HUES48 (cell line): ENCODE results near the gene PLIN4.

ENCODE experiments used
- H3K27ac ChIP-seq: one replicate; pipeline ENCODE4 v1.7.0; 2013; ENCODE audit warnings: low read depth, low read length, inconsistent platforms
- H3K27me3 ChIP-seq: 2 replicates; pipeline ENCODE4 v1.6.1; 2013; ENCODE audit warnings: mild to moderate bottlenecking, low read length; ENCODE audit not compliant: control insufficient read depth, insufficient read depth
- H3K36me3 ChIP-seq: 2 replicates; pipeline ENCODE4 v1.6.1; 2013; ENCODE audit warnings: low read length; ENCODE audit not compliant: control insufficient read depth, insufficient read depth
- H3K4me1 ChIP-seq: 2 replicates; pipeline ENCODE4 v1.6.1; 2013; ENCODE audit warnings: mild to moderate bottlenecking, low read length; ENCODE audit not compliant: control insufficient read depth, insufficient read depth
- H3K4me3 ChIP-seq: 2 replicates; pipeline ENCODE4 v1.5.1; 2013; ENCODE audit warnings: mild to moderate bottlenecking, low read depth, low read length
- H3K9ac ChIP-seq: 2 replicates; pipeline ENCODE4 v1.6.1; 2013; ENCODE audit warnings: mild to moderate bottlenecking, low read depth, low read length, moderate library complexity
- H3K9me3 ChIP-seq: 2 replicates; pipeline ENCODE4 v1.6.1; 2013; ENCODE audit warnings: low read length; ENCODE audit not compliant: control insufficient read depth, insufficient read depth

The PLIN4 gene

GRCh38 chr19:4503132-4503824 is 15.0 kb downstream of the PLIN4 start:
- Histone ChIP-seq H3K4me1 (no peaks in the 10 kb centered on the region), H3K27ac (no peak overlapping the region), H3K9me3 (no peaks in the 10 kb centered on the region), H3K4me3 (no peak overlapping the region), H3K27me3 (peaks cover 5% of the 10 kb centered on the region; the same call in 1 of the 2 replicates), H3K9ac (no peak overlapping the region), H3K36me3 (peaks cover 53% of the 10 kb centered on the region)

- H3K27ac ChIP-seq, result no peak overlapping the region
- no peak overlapping the region for H3K9ac ChIP-seq
- H3K9me3 ChIP-seq, result no peaks in the 10 kb centered on the region
- H3K4me3 ChIP-seq, result no peak overlapping the region
- no peaks in the 10 kb centered on the region for H3K27me3 ChIP-seq
- H3K4me1 ChIP-seq, result no peaks in the 10 kb centered on the region
- H3K36me3 ChIP-seq, result peaks cover 61% of the 10 kb centered on the region
Observed at GRCh38 chr19:4502282-4503131, 15.8 kb downstream of the PLIN4 start.

- H3K4me1 ChIP-seq, result no peaks in the 10 kb centered on the region
- H3K4me3 ChIP-seq, result no peak overlapping the region
- H3K36me3 ChIP-seq, result peaks cover 64% of the 10 kb centered on the region
- H3K9me3 ChIP-seq, result no peaks in the 10 kb centered on the region
- no peak overlapping the region for H3K27ac ChIP-seq
- H3K9ac ChIP-seq, result no peak overlapping the region
- H3K27me3 ChIP-seq, result no peaks in the 10 kb centered on the region
Observed at GRCh38 chr19:4501691-4502090, 16.6 kb downstream of the PLIN4 start.

- no peak overlapping the region for H3K4me3 ChIP-seq
- H3K4me1 ChIP-seq, result no peaks in the 10 kb centered on the region
- peaks cover 69% of the 10 kb centered on the region for H3K36me3 ChIP-seq
- H3K9me3 ChIP-seq, result no peaks in the 10 kb centered on the region
- no peaks in the 10 kb centered on the region for H3K27me3 ChIP-seq
- no peak overlapping the region for H3K9ac ChIP-seq
- no peak overlapping the region for H3K27ac ChIP-seq
Observed at GRCh38 chr19:4500841-4501591, 17.3 kb downstream of the PLIN4 start.

GRCh38 chr19:4499855-4500254 is 18.4 kb downstream of the PLIN4 start:
- no peak overlapping the region for H3K27ac ChIP-seq
- no peaks in the 10 kb centered on the region for H3K4me1 ChIP-seq
- H3K27me3 ChIP-seq, result no peaks in the 10 kb centered on the region
- peaks cover 68% of the 10 kb centered on the region for H3K36me3 ChIP-seq
- no peaks in the 10 kb centered on the region for H3K9me3 ChIP-seq
- H3K9ac ChIP-seq, result no peak overlapping the region
- H3K4me3 ChIP-seq, result no peak overlapping the region

- Histone ChIP-seq H3K4me1 (no peaks in the 10 kb centered on the region), H3K9me3 (no peaks in the 10 kb centered on the region), H3K36me3 (peaks cover 68% of the 10 kb centered on the region), H3K27ac (no peak overlapping the region), H3K9ac (no peak overlapping the region), H3K27me3 (no peaks in the 10 kb centered on the region), H3K4me3 (no peak overlapping the region)
Observed at GRCh38 chr19:4499318-4499717, 19.0 kb downstream of the PLIN4 start.

- no peaks in the 10 kb centered on the region for H3K4me1 ChIP-seq
- H3K4me3 ChIP-seq, result no peak overlapping the region
- no peaks in the 10 kb centered on the region for H3K9me3 ChIP-seq
- no peak overlapping the region for H3K27ac ChIP-seq
- H3K36me3 ChIP-seq, result peaks cover 75% of the 10 kb centered on the region
- no peaks in the 10 kb centered on the region for H3K27me3 ChIP-seq
- H3K9ac ChIP-seq, result no peak overlapping the region
Observed at GRCh38 chr19:4498694-4499093, 19.6 kb downstream of the PLIN4 start.

GRCh38 chr19:4497770-4498389 is 20.4 kb downstream of the PLIN4 start:
- Histone ChIP-seq H3K27ac (no peak overlapping the region), H3K9ac (no peak overlapping the region), H3K4me3 (no peak overlapping the region), H3K27me3 (no peaks in the 10 kb centered on the region), H3K36me3 (peaks cover 76% of the 10 kb centered on the region), H3K9me3 (no peaks in the 10 kb centered on the region), H3K4me1 (no peaks in the 10 kb centered on the region)

GRCh38 chr19:4496304-4496703 is 22.0 kb downstream of the PLIN4 start:
- Histone ChIP-seq H3K9me3 (no peaks in the 10 kb centered on the region), H3K4me3 (no peak overlapping the region), H3K27me3 (no peaks in the 10 kb centered on the region), H3K4me1 (no peaks in the 10 kb centered on the region), H3K9ac (no peak overlapping the region), H3K36me3 (peaks cover 77% of the 10 kb centered on the region), H3K27ac (no peak overlapping the region)

GRCh38 chr19:4495471-4495870 is 22.8 kb downstream of the PLIN4 start:
- Histone ChIP-seq H3K27me3 (no peaks in the 10 kb centered on the region), H3K4me1 (no peaks in the 10 kb centered on the region), H3K36me3 (peaks cover 75% of the 10 kb centered on the region), H3K9ac (no peak overlapping the region), H3K27ac (no peak overlapping the region), H3K9me3 (no peaks in the 10 kb centered on the region), H3K4me3 (no peak overlapping the region)
